ENCODE data around the gene LRRC2. TPM values are rescaled to one million over a fixed set of nuclear protein-coding genes. Genes with fewer than 3 reads are reported as not detected.
"Not testable (repeated sequence)": the region's sequence is repeated elsewhere in the genome, so short reads cannot be mapped to it uniquely, and the experiment has no call there.

The LRRC2 gene
- total RNA-seq, 1 experiment from 2014 or later = 2.6 TPM

GRCh38 chr3:46523556-46523955, 42.5 kb downstream of the LRRC2 start:
- no peak overlapping the region for H3T11ph ChIP-seq (ENCODE audit: low read length)
- no peak overlapping the region for H2AFZ ChIP-seq (ENCODE audit: low read length)
- TF ChIP-seq, protein P1, sequence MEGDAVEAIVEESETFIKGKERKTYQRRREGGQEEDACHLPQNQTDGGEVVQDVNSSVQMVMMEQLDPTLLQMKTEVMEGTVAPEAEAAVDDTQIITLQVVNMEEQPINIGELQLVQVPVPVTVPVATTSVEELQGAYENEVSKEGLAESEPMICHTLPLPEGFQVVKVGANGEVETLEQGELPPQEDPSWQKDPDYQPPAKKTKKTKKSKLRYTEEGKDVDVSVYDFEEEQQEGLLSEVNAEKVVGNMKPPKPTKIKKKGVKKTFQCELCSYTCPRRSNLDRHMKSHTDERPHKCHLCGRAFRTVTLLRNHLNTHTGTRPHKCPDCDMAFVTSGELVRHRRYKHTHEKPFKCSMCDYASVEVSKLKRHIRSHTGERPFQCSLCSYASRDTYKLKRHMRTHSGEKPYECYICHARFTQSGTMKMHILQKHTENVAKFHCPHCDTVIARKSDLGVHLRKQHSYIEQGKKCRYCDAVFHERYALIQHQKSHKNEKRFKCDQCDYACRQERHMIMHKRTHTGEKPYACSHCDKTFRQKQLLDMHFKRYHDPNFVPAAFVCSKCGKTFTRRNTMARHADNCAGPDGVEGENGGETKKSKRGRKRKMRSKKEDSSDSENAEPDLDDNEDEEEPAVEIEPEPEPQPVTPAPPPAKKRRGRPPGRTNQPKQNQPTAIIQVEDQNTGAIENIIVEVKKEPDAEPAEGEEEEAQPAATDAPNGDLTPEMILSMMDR (conservative IDR thresholded peaks at IDR 0.05) = no peak
- no peak overlapping the region for H3K27ac Mint-ChIP-seq
- no peaks in the 10 kb centered on the region for H3K4me1 ChIP-seq (ENCODE audit: insufficient read depth, low read length)
- H3K36me3 Mint-ChIP-seq (ENCODE audit: insufficient read depth in 1 of 3, low read depth in 3 of 3) = no peaks in the 10 kb centered on the region
- WGBS (ENCODE audit: extremely low coverage, insufficient read length, low lambda C conversion rate) = no CpG with 5 or more reads among the region's 2 CpGs
- H2BK20ac ChIP-seq (ENCODE audit: low read depth, low read length, poor library complexity, severe bottlenecking) = no peak overlapping the region
- no peak overlapping the region for H2BK15ac ChIP-seq (ENCODE audit: low read depth, low read length)
- peaks cover 7% of the 10 kb centered on the region in 2 experiments; a peak in 3 of 4 replicates for H3K4me1 Mint-ChIP-seq
- no peak overlapping the region for H3K27ac ChIP-seq (ENCODE audit: insufficient read length, low read depth, low read length)
- no peak overlapping the region for H4K91ac ChIP-seq (ENCODE audit: insufficient read length, low read depth, low read length)
- DNase-seq = no peak
- no peaks in the 10 kb centered on the region for H4K20me1 ChIP-seq (ENCODE audit: control insufficient read depth, insufficient read depth, insufficient read length)
- H2BK5ac ChIP-seq (ENCODE audit: insufficient read length, low read length) = no peak overlapping the region
- no peak overlapping the region for H3K4me2 ChIP-seq (ENCODE audit: insufficient read depth, insufficient read length, low read length)
- no peaks in the 10 kb centered on the region for H3K27me3 Mint-ChIP-seq (ENCODE audit: low read depth)
- H3K79me1 ChIP-seq (ENCODE audit: insufficient read depth, low read depth, low read length, poor library complexity, severe bottlenecking) = no peaks in the 10 kb centered on the region
- H3K18ac ChIP-seq (ENCODE audit: insufficient read length, low read depth, low read length) = no peak overlapping the region
- no peak overlapping the region for H3K14ac ChIP-seq (ENCODE audit: insufficient read depth, low read length)
- no peak overlapping the region for H2AK5ac ChIP-seq (ENCODE audit: insufficient read length, low read length)
- no peak overlapping the region for H3K56ac ChIP-seq (ENCODE audit: insufficient read length, low read depth, low read length)
- H3K9ac ChIP-seq (ENCODE audit: extremely low read depth, insufficient read length, low read length) = no peak overlapping the region
- no peak overlapping the region for H3K4ac ChIP-seq (ENCODE audit: low read depth, low read length)
- no peak overlapping the region for H4K8ac ChIP-seq (replicated peaks; ENCODE audit: insufficient read length, low read depth, low read length)
- no peak overlapping the region for H2BK120ac ChIP-seq (ENCODE audit: low read depth, low read length, poor library complexity, severe bottlenecking)
- H3K23me2 ChIP-seq (ENCODE audit: insufficient read length, low read depth, low read length, poor library complexity, severe bottlenecking) = no peaks in the 10 kb centered on the region
- no peak overlapping the region for H4K5ac ChIP-seq (ENCODE audit: insufficient read length, low read depth, low read length)
- no peaks in the 10 kb centered on the region for H3K9me3 Mint-ChIP-seq
- no peak overlapping the region for H3K4me3 Mint-ChIP-seq
- H3K79me2 ChIP-seq (ENCODE audit: insufficient read depth, low read length) = no peaks in the 10 kb centered on the region
- H3K27me3 ChIP-seq (ENCODE audit: insufficient read depth, low read length) = no peaks in the 10 kb centered on the region
- no peak overlapping the region for H2BK12ac ChIP-seq (ENCODE audit: insufficient read length, low read depth, low read length)
- no peaks in the 10 kb centered on the region for H3K9me3 ChIP-seq (ENCODE audit: control insufficient read depth, low read depth, low read length)
- H3K23ac ChIP-seq (ENCODE audit: insufficient read length, low read depth, low read length) = no peak overlapping the region

- not testable (repeated sequence) for H4K8ac ChIP-seq (replicated peaks; ENCODE audit: insufficient read length, low read depth, low read length); H2BK5ac ChIP-seq (ENCODE audit: insufficient read length, low read length); H2AFZ ChIP-seq (ENCODE audit: low read length); H3K18ac ChIP-seq (ENCODE audit: insufficient read length, low read depth, low read length); H3K23ac ChIP-seq (ENCODE audit: insufficient read length, low read depth, low read length); H3K9ac ChIP-seq (ENCODE audit: extremely low read depth, insufficient read length, low read length); H3T11ph ChIP-seq (ENCODE audit: low read length); H3K23me2 ChIP-seq (ENCODE audit: insufficient read length, low read depth, low read length, poor library complexity, severe bottlenecking); H3K9me3 Mint-ChIP-seq; H3K27ac Mint-ChIP-seq; H4K91ac ChIP-seq (ENCODE audit: insufficient read length, low read depth, low read length); H3K14ac ChIP-seq (ENCODE audit: insufficient read depth, low read length); H4K20me1 ChIP-seq (ENCODE audit: control insufficient read depth, insufficient read depth, insufficient read length); H3K27ac ChIP-seq (ENCODE audit: insufficient read length, low read depth, low read length); H3K56ac ChIP-seq (ENCODE audit: insufficient read length, low read depth, low read length); H2BK12ac ChIP-seq (ENCODE audit: insufficient read length, low read depth, low read length); H2BK20ac ChIP-seq (ENCODE audit: low read depth, low read length, poor library complexity, severe bottlenecking); H3K27me3 ChIP-seq (ENCODE audit: insufficient read depth, low read length); H2AK5ac ChIP-seq (ENCODE audit: insufficient read length, low read length); H3K9me3 ChIP-seq (ENCODE audit: control insufficient read depth, low read depth, low read length); H4K5ac ChIP-seq (ENCODE audit: insufficient read length, low read depth, low read length); H3K79me1 ChIP-seq (ENCODE audit: insufficient read depth, low read depth, low read length, poor library complexity, severe bottlenecking); H3K4me2 ChIP-seq (ENCODE audit: insufficient read depth, insufficient read length, low read length); H3K27me3 Mint-ChIP-seq (ENCODE audit: low read depth); H2BK120ac ChIP-seq (ENCODE audit: low read depth, low read length, poor library complexity, severe bottlenecking); H3K4ac ChIP-seq (ENCODE audit: low read depth, low read length); H3K4me1 Mint-ChIP-seq; H3K4me1 ChIP-seq (ENCODE audit: insufficient read depth, low read length); H3K79me2 ChIP-seq (ENCODE audit: insufficient read depth, low read length); H3K36me3 Mint-ChIP-seq (ENCODE audit: insufficient read depth in 1 of 3, low read depth in 3 of 3); DNase-seq; H2BK15ac ChIP-seq (ENCODE audit: low read depth, low read length); H3K4me3 Mint-ChIP-seq
- WGBS (ENCODE audit: extremely low coverage, insufficient read length, low lambda C conversion rate) = no CpG with 5 or more reads among the region's 4 CpGs
Measured at GRCh38 chr3:46522201-46522600, 43.9 kb downstream of the LRRC2 start.
